Fibroblast of lung (primary cell): ENCODE measurements around the gene SDK2. TPM values are rescaled to one million over a fixed set of nuclear protein-coding genes. Genes with fewer than 3 reads are reported as not detected.

Experiments used
- DNase-seq, 2 donors: peaks; one replicate each; pipeline versions ENCODE4 v3.0.0 to v3.0.0-alpha.2; 2010; ENCODE audit warnings: low read depth in 2 of 2
- H2AFZ ChIP-seq: 2 replicates; pipeline ENCODE4 v1.5.1; 2012; ENCODE audit warnings: low read length, control low read depth, inconsistent platforms
- H3K27ac ChIP-seq: 2 replicates; pipeline ENCODE4 v1.5.1; 2011; ENCODE audit warnings: low read length, control low read depth; ENCODE audit not compliant: insufficient read depth
- H3K27me3 ChIP-seq: 2 replicates; pipeline ENCODE4 v1.5.1; 2011; ENCODE audit warnings: mild to moderate bottlenecking, low read length; ENCODE audit not compliant: control insufficient read depth, insufficient read depth
- H3K36me3 ChIP-seq: 2 replicates; pipeline ENCODE4 v1.5.1; 2011; ENCODE audit warnings: low read length; ENCODE audit not compliant: control insufficient read depth, insufficient read depth
- H3K4me1 ChIP-seq: 2 replicates; pipeline ENCODE4 v1.5.1; 2011; ENCODE audit warnings: low read length; ENCODE audit not compliant: control insufficient read depth, insufficient read depth; ENCODE audit errors: extremely low read depth
- H3K4me2 ChIP-seq: 2 replicates; pipeline ENCODE4 v1.5.1; 2011; ENCODE audit warnings: low read length, control low read depth; ENCODE audit not compliant: insufficient read depth; ENCODE audit errors: extremely low read depth
- H3K4me3 ChIP-seq, 4 experiments: fragments of 200-600 bp in 1 of 4; sonication (generic) in 1 of 4; replicated peaks in 1 of 4; 2 replicates each; pipeline ENCODE4 v1.5.1; 2011 to 2016; ENCODE audit warnings: low read length in 4 of 4, low read depth in 3 of 4, mild to moderate bottlenecking in 3 of 4, control low read depth in 2 of 4, inconsistent platforms in 1 of 4, mixed read lengths in 1 of 4; ENCODE audit not compliant: insufficient read depth in 1 of 4; ENCODE audit errors: control extremely low read depth in 1 of 4
- H3K79me2 ChIP-seq: 2 replicates; pipeline ENCODE4 v1.5.1; 2012; ENCODE audit warnings: mild to moderate bottlenecking, low read length, inconsistent platforms; ENCODE audit not compliant: control insufficient read depth, insufficient read depth
- H3K9ac ChIP-seq: 2 replicates; pipeline ENCODE4 v1.5.1; 2011; ENCODE audit warnings: mild to moderate bottlenecking, low read length, control low read depth; ENCODE audit not compliant: insufficient read depth
- H3K9me3 ChIP-seq: 2 replicates; pipeline ENCODE4 v1.5.1; 2012; ENCODE audit warnings: low read depth, low read length; ENCODE audit not compliant: control insufficient read depth, insufficient read depth
- H4K20me1 ChIP-seq: 2 replicates; pipeline ENCODE4 v1.5.1; 2011; ENCODE audit warnings: low read length; ENCODE audit not compliant: control insufficient read depth, insufficient read depth; ENCODE audit errors: extremely low read depth
- CTCF ChIP-seq, 2 donors: IDR thresholded peaks in 1 of 2; conservative IDR thresholded peaks in 1 of 2; 1 replicate in 1 of 2; 2 replicates in 1 of 2; pipeline ENCODE4 v1.5.1; 2011 to 2012; ENCODE audit warnings: low read length in 2 of 2, control low read depth in 1 of 2, inconsistent platforms in 1 of 2, low read depth in 1 of 2, mild to moderate bottlenecking in 1 of 2
- EZH2 ChIP-seq: IDR thresholded peaks from 2 replicates; pipeline ENCODE4 v1.5.1; 2012; ENCODE audit warnings: low read length, control low read depth, mild to moderate bottlenecking; ENCODE audit errors: missing control alignments
- polyA plus RNA-seq, 2 donors: library from polyadenylated mRNA; depleted of rRNA in 1 of 2; stranded (reverse) in 1 of 2; unstranded in 1 of 2; fragments of >200 nt; gene quantifications; 2 replicates each; pipeline ENCODE4 v1.2.1, GENCODE V29; 2011 to 2012; ENCODE audit warnings: missing spikeins in 1 of 2
- total RNA-seq: library from RNA; depleted of rRNA; stranded (reverse); fragments of >200 nt; gene quantifications from 2 replicates; pipeline ENCODE4 v1.2.1, GENCODE V29; 2014

Gene SDK2
- total and polyA plus RNA-seq, 2 donors (not counting 1 experiment from before 2014, with no cell fraction given): under 0.01 to 0.01 TPM

- Histone ChIP-seq H3K36me3 (peaks cover 1% of the 10 kb centered on the region), H3K4me2 (peak overlapping the region; percentile 78), H3K4me1 (peaks cover 49% of the 10 kb centered on the region), H3K79me2 (peaks cover 79% of the 10 kb centered on the region), H3K27ac (peak overlapping the region; percentile 97), H3K4me3 (peak overlapping the region in 3 of 4 experiments; percentile 18 to 38 (median 33)), H3K27me3 (no peaks in the 10 kb centered on the region), H2AFZ (no peak overlapping the region), H3K9ac (peak overlapping the region; percentile 37), H3K9me3 (no peaks in the 10 kb centered on the region), H4K20me1 (no peaks in the 10 kb centered on the region)
- TF ChIP-seq CTCF (conservative IDR thresholded peaks at IDR 0.05 in 1 of 2, IDR thresholded peaks at IDR 0.05 in 1 of 2; ENCODE audit: low read depth in 1 of 2, low read length in 2 of 2) (no peak), EZH2 (no peak)
- peak; percentile 93 to 95 for DNase-seq
These were observed 352.9 kb downstream of the SDK2 start for GRCh38 chr17:73291260-73291801.

GRCh38 chr17:73290399-73291259 is 353.6 kb downstream of the SDK2 start:
- Histone ChIP-seq H2AFZ (no peak overlapping the region), H3K79me2 (peaks cover 80% of the 10 kb centered on the region), H3K36me3 (peaks cover 7% of the 10 kb centered on the region), H4K20me1 (no peaks in the 10 kb centered on the region), H3K9me3 (no peaks in the 10 kb centered on the region), H3K9ac (peak overlapping the region; percentile 7), H3K27me3 (no peaks in the 10 kb centered on the region), H3K27ac (peak overlapping the region; percentile 97), H3K4me2 (peak overlapping the region; percentile 66), H3K4me1 (peaks cover 49% of the 10 kb centered on the region), H3K4me3 (no peak overlapping the region)
- TF ChIP-seq CTCF (conservative IDR thresholded peaks at IDR 0.05 in 1 of 2, IDR thresholded peaks at IDR 0.05 in 1 of 2; ENCODE audit: low read depth in 1 of 2, low read length in 2 of 2) (no peak), EZH2 (no peak)
- no peak for DNase-seq

GRCh38 chr17:73289549-73290254 is 354.5 kb downstream of the SDK2 start:
- no peaks in the 10 kb centered on the region for H3K9me3 ChIP-seq
- H3K4me1 ChIP-seq: peaks cover 45% of the 10 kb centered on the region
- no peak overlapping the region for H3K4me3 ChIP-seq
- peaks cover 15% of the 10 kb centered on the region for H3K36me3 ChIP-seq
- H4K20me1 ChIP-seq: no peaks in the 10 kb centered on the region
- TF ChIP-seq EZH2 (no peak), CTCF (conservative IDR thresholded peaks at IDR 0.05 in 1 of 2, IDR thresholded peaks at IDR 0.05 in 1 of 2; ENCODE audit: low read depth in 1 of 2, low read length in 2 of 2) (no peak)
- peaks cover 79% of the 10 kb centered on the region for H3K79me2 ChIP-seq
- H3K9ac ChIP-seq: no peak overlapping the region
- H2AFZ ChIP-seq: no peak overlapping the region
- no peak for DNase-seq
- H3K27me3 ChIP-seq: no peaks in the 10 kb centered on the region
- H3K27ac ChIP-seq: peak overlapping the region; percentile 43
- H3K4me2 ChIP-seq: peak overlapping the region; percentile 58
